Hepatocyte (in vitro differentiated cells): Measurements from ENCODE around the gene SCT.

Experiments
- CTCF ChIP-seq: fragments of 200-600 bp; sonication (generic); IDR thresholded peaks from 2 replicates; pipeline ENCODE4 v1.5.1; 2016; ENCODE audit warnings: antibody characterized with exemption, mild to moderate bottlenecking; ENCODE audit not compliant: poor library complexity
- EZH2 ChIP-seq: fragments of 200-600 bp; sonication (generic); IDR thresholded peaks from 2 replicates; pipeline ENCODE4 v1.6.1; 2016; ENCODE audit warnings: antibody characterized with exemption, mild to moderate bottlenecking, borderline replicate concordance
- EZH2phosphoT487 ChIP-seq: fragments of 200-600 bp; sonication (generic); IDR thresholded peaks from one replicate; pipeline ENCODE4 v1.6.1; 2018; ENCODE audit warnings: antibody characterized with exemption, mild to moderate bottlenecking, low read depth, moderate library complexity; ENCODE audit not compliant: unreplicated experiment, severe bottlenecking

GRCh38 chr11:636511-637332 lies 9.7 kb upstream of the SCT start, which contains the start of gene DRD4:
- TF ChIP-seq CTCF (no peak), EZH2 (no peak), EZH2phosphoT487 (no peak)
